Panc1 (cell line): ENCODE data around the gene PCDHGB7. TPM values are rescaled to one million over a fixed set of nuclear protein-coding genes. Genes with fewer than 3 reads are reported as not detected.
A peak's percentile ranks its signal among the peaks of the same experiment; 100 is the strongest.
"Not testable (repeated sequence)": the region's sequence is repeated elsewhere in the genome, so short reads cannot be mapped to it uniquely, and the experiment has no call there.

Experiments used
- ATAC-seq: fragments of 200-7000 bp; cut with Tn5 transposase; 2 replicates; pipeline ENCODE4 v1.9.1; 2020; ENCODE audit warnings: mild to moderate bottlenecking, moderate library complexity
- BruUV-seq: library from RNA; stranded (reverse); fragments of 400-500 nt; replicated peaks from 2 replicates; lab custom pipeline; 2021; lab: Mats Ljungman, UMichigan
- CTCF ChIA-PET: fragments of 300-600 bp; sonication (Branson Sonifier 250); formaldehyde crosslinking; loops from one replicate; lab custom pipeline; 2022; ENCODE audit warnings: antibody characterized with exemption; lab: Charles Lee
- POLR2A ChIA-PET: fragments of 300-600 bp; sonication (Branson Sonifier 250); formaldehyde crosslinking; loops from one replicate; lab custom pipeline; 2022; ENCODE audit warnings: antibody characterized with exemption; lab: Charles Lee
- DNase-seq: peaks from one replicate; pipeline ENCODE4 v3.0.0-alpha.2; 2010; ENCODE audit warnings: low read depth, low spot score
- H3K27ac ChIP-seq: 2 replicates; pipeline ENCODE4 v1.5.1; 2011; ENCODE audit warnings: mild to moderate bottlenecking, low read length, inconsistent platforms
- H3K27me3 ChIP-seq: fragments of 200-500 bp; sonication (Bioruptor generic); 2 replicates; pipeline ENCODE4 v1.6.0; 2014; ENCODE audit warnings: low read length, inconsistent platforms; ENCODE audit not compliant: control insufficient read depth, insufficient read depth
- H3K36me3 ChIP-seq: fragments of 200-500 bp; sonication (Bioruptor generic); 2 replicates; pipeline ENCODE4 v1.5.1; 2014; ENCODE audit warnings: inconsistent platforms, mild to moderate bottlenecking, low read length, moderate library complexity; ENCODE audit not compliant: control insufficient read depth, insufficient read depth
- H3K4me1 ChIP-seq: 2 replicates; pipeline ENCODE4 v1.5.1; 2011; ENCODE audit warnings: inconsistent platforms, mild to moderate bottlenecking, low read length, moderate library complexity; ENCODE audit not compliant: control insufficient read depth, insufficient read depth
- H3K4me3 ChIP-seq, 2 experiments: 2 replicates each; pipeline ENCODE4 v1.5.1; 2011 to 2012; ENCODE audit warnings: low read depth in 2 of 2, low read length in 2 of 2, mild to moderate bottlenecking in 2 of 2, inconsistent platforms in 1 of 2, moderate library complexity in 1 of 2
- H3K9me3 ChIP-seq: fragments of 200-500 bp; sonication (Bioruptor generic); 2 replicates; pipeline ENCODE4 v1.5.1; 2014; ENCODE audit warnings: low read depth, mild to moderate bottlenecking, inconsistent platforms, low read length, moderate library complexity; ENCODE audit not compliant: control insufficient read depth, insufficient read depth
- POLR2AphosphoS5 ChIP-seq: IDR thresholded peaks from 2 replicates; pipeline ENCODE4 v1.6.1; 2012; ENCODE audit warnings: mild to moderate bottlenecking, low read depth, low read length, moderate library complexity
- SIN3A ChIP-seq: IDR thresholded peaks from 2 replicates; pipeline ENCODE4 v1.6.1; 2012; ENCODE audit warnings: low read depth, mild to moderate bottlenecking, low read length, moderate library complexity, borderline replicate concordance; ENCODE audit not compliant: insufficient read depth
- TCF7L2 ChIP-seq: IDR thresholded peaks from 2 replicates; pipeline ENCODE4 v1.6.1; 2011; ENCODE audit warnings: mild to moderate bottlenecking, low read depth, low read length, inconsistent platforms
- in situ Hi-C: cut with HindIII; loops from 2 replicates; pipeline ENCODE4 v1.10.0; 2016; ENCODE audit warnings: low sequenced_read_pairs, low pct_unique_long_range_greater_than_20kb
- intact Hi-C: fragments of 100-400 bp; cut with micrococcal nuclease; formaldehyde crosslinking; loops from one replicate; pipeline ENCODE4 v1.10.0; 2022; ENCODE audit not compliant: unreplicated experiment
- total RNA-seq: library from RNA; stranded (reverse); gene quantifications from one replicate; pipeline ENCODE4 v1.2.1, GENCODE V29; 2021; ENCODE audit not compliant: unreplicated experiment
- TF ChIP-seq, protein P1 (sequence below): fragments of 450-650 bp; IDR thresholded peaks from 2 replicates; pipeline ENCODE4 v1.5.1; 2017; ENCODE audit warnings: mild to moderate bottlenecking
- TF ChIP-seq, protein P2 (sequence below), 2 experiments: IDR thresholded peaks; 2 replicates each; pipeline ENCODE4 v1.6.1; 2011 to 2012; ENCODE audit warnings: low read depth in 2 of 2, control low read depth in 1 of 2, low read length in 1 of 2, mild to moderate bottlenecking in 1 of 2, moderate library complexity in 1 of 2; ENCODE audit not compliant: insufficient read depth in 1 of 2

Gene PCDHGB7
- total RNA-seq, 1 experiment from 2014 or later = 6.7 TPM

DNA sequence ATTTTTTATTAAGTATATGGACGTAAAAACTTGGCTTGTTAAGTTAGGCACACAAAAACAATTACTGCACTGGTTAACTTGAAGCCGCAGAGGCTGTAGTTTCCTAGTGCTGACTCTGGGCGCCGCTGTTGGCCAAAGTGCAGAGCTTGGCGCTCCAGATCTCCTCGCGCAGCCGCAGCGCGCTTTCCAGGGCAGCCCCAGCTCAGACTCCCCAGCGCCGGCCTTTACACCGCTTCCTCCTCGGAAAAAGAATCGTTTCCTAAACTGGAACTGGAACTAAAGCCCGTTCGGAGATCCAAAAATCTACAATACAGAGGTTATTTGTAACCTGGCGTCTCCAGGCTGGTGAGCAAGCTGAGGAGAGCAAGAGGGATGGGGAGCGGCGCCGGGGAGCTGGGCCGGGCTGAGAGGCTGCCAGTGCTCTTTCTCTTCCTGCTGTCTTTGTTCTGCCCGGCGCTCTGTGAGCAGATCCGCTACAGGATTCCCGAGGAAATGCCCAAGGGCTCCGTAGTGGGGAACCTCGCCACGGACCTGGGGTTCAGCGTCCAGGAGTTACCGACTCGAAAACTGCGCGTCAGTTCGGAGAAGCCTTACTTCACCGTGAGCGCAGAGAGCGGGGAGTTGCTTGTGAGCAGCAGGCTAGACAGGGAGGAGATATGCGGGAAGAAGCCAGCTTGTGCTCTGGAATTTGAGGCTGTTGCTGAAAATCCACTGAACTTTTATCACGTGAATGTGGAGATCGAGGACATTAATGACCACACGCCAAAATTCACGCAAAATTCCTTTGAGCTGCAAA lies 19.5 kb upstream of the PCDHGB7 start, which contains the start of gene PCDHGB5:
Gene PCDHGB5 (plus strand): TSS at position 192 of the 796 bp plus-strand sequence. CDS start 181 bp downstream, at position 373.
- H3K9me3 ChIP-seq, DNase-seq, ATAC-seq, H3K36me3 ChIP-seq, BruUV-seq, H3K27ac ChIP-seq, H3K27me3 ChIP-seq, intact Hi-C loops, H3K4me3 ChIP-seq, in situ Hi-C loops, CTCF ChIA-PET, H3K4me1 ChIP-seq, POLR2A ChIA-PET: not testable (repeated sequence)
- TF ChIP-seq, protein P1, sequence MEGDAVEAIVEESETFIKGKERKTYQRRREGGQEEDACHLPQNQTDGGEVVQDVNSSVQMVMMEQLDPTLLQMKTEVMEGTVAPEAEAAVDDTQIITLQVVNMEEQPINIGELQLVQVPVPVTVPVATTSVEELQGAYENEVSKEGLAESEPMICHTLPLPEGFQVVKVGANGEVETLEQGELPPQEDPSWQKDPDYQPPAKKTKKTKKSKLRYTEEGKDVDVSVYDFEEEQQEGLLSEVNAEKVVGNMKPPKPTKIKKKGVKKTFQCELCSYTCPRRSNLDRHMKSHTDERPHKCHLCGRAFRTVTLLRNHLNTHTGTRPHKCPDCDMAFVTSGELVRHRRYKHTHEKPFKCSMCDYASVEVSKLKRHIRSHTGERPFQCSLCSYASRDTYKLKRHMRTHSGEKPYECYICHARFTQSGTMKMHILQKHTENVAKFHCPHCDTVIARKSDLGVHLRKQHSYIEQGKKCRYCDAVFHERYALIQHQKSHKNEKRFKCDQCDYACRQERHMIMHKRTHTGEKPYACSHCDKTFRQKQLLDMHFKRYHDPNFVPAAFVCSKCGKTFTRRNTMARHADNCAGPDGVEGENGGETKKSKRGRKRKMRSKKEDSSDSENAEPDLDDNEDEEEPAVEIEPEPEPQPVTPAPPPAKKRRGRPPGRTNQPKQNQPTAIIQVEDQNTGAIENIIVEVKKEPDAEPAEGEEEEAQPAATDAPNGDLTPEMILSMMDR = peak; percentile 32

DNA sequence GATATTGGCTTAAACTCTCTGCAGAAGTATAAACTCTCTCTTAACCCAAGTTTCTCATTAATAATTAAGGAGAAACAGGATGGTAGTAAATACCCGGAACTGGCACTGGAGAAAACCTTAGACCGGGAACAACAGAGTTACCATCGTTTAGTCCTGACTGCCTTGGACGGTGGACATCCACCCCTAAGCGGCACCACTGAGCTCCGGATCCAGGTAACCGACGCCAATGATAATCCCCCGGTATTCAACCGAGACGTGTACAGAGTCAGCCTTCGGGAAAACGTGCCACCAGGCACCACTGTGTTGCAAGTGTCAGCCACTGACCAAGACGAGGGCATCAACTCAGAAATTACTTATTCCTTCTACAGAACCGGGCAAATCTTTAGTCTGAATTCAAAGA lies 18.9 kb upstream of the PCDHGB7 start:
- H3K36me3 ChIP-seq = no peaks in the 10 kb centered on the region
- DNase-seq (no peak), ATAC-seq (no peak)
- no TSS peak for BruUV-seq
- no peak overlapping the region for H3K4me3 ChIP-seq
- ChIA-PET CTCF (no interaction called here), POLR2A (no interaction called here)
- TF ChIP-seq, protein P2, sequence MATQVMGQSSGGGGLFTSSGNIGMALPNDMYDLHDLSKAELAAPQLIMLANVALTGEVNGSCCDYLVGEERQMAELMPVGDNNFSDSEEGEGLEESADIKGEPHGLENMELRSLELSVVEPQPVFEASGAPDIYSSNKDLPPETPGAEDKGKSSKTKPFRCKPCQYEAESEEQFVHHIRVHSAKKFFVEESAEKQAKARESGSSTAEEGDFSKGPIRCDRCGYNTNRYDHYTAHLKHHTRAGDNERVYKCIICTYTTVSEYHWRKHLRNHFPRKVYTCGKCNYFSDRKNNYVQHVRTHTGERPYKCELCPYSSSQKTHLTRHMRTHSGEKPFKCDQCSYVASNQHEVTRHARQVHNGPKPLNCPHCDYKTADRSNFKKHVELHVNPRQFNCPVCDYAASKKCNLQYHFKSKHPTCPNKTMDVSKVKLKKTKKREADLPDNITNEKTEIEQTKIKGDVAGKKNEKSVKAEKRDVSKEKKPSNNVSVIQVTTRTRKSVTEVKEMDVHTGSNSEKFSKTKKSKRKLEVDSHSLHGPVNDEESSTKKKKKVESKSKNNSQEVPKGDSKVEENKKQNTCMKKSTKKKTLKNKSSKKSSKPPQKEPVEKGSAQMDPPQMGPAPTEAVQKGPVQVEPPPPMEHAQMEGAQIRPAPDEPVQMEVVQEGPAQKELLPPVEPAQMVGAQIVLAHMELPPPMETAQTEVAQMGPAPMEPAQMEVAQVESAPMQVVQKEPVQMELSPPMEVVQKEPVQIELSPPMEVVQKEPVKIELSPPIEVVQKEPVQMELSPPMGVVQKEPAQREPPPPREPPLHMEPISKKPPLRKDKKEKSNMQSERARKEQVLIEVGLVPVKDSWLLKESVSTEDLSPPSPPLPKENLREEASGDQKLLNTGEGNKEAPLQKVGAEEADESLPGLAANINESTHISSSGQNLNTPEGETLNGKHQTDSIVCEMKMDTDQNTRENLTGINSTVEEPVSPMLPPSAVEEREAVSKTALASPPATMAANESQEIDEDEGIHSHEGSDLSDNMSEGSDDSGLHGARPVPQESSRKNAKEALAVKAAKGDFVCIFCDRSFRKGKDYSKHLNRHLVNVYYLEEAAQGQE (IDR thresholded peaks at IDR 0.05; ENCODE audit: insufficient read depth in 1 of 2, low read depth in 2 of 2, low read length in 1 of 2) = no peak
- TF ChIP-seq TCF7L2 (no peak), POLR2AphosphoS5 (no peak), SIN3A (no peak)
- TF ChIP-seq, protein P1 = no peak
- H3K9me3 ChIP-seq = no peaks in the 10 kb centered on the region
- no peaks in the 10 kb centered on the region for H3K4me1 ChIP-seq
- intact Hi-C loops = no loop called here
- in situ Hi-C loops = no loop called here
- no peak overlapping the region for H3K27ac ChIP-seq
- no peaks in the 10 kb centered on the region; the same call in 1 of the 2 replicates for H3K27me3 ChIP-seq
